ENCODE results near the gene MACROD2. TPM values are rescaled to one million over a fixed set of nuclear protein-coding genes. Genes with fewer than 3 reads are reported as not detected.

The MACROD2 gene
- total RNA-seq, 1 experiment from 2014 or later = 3.1 TPM

DNA sequence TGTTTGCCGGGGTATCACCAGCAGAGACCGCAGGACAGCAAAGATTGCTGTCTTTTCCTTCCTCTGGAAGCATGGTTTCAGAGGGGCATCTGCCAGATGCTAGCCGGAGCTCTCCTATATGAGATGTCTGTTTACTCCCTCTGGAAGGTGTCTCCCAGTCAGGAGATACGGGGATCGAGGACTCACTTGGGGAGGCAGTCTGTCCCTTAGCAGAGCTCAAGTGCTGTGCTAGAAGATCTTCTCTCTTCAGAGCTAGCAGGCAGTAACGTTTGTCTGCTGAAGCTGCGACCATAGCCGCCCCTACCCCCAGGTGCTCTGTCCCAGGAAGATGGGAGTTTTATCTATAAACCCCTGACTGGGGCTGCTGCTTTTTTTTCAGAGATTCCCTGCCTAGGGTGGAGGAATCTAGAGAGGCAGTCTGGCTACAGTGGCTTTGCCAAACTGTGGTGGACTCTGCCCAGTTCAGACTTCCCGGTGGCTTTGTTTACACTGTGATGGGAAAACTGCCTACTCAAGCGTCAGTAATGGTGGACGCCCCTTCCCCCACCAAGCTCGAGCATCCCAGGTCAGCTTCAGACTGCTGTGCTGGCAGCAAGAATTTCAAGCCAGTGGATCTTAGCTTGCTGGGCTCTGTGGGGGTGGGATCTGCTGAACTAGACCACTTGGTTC lies 475.0 kb downstream of the MACROD2 start:
- BruUV-seq (replicated peaks) = no TSS peak
- peaks cover 9% of the 10 kb centered on the region for H3K9me3 Mint-ChIP-seq (ENCODE audit: unreplicated experiment)
- H3K27ac Mint-ChIP-seq (ENCODE audit: low read depth, unreplicated experiment) = no peak overlapping the region
- DNase-seq (ENCODE audit: unreplicated experiment) = no peak
- ChIA-PET POLR2A (no interaction called here), CTCF (interaction anchor here (0.7 kb wide), 1 partner anchor 314 kb away, joined by 3 read pairs; no protein-coding TSS in a partner anchor)
- H3K4me1 Mint-ChIP-seq (ENCODE audit: insufficient read depth, unreplicated experiment) = no peaks in the 10 kb centered on the region
- intact Hi-C loops (cut with micrococcal nuclease) = no loop called here
- H3K27me3 Mint-ChIP-seq (ENCODE audit: insufficient read depth, unreplicated experiment) = no peaks in the 10 kb centered on the region
- no peaks in the 10 kb centered on the region for H3K36me3 Mint-ChIP-seq (ENCODE audit: insufficient read depth, unreplicated experiment)
- TF ChIP-seq, protein P1, sequence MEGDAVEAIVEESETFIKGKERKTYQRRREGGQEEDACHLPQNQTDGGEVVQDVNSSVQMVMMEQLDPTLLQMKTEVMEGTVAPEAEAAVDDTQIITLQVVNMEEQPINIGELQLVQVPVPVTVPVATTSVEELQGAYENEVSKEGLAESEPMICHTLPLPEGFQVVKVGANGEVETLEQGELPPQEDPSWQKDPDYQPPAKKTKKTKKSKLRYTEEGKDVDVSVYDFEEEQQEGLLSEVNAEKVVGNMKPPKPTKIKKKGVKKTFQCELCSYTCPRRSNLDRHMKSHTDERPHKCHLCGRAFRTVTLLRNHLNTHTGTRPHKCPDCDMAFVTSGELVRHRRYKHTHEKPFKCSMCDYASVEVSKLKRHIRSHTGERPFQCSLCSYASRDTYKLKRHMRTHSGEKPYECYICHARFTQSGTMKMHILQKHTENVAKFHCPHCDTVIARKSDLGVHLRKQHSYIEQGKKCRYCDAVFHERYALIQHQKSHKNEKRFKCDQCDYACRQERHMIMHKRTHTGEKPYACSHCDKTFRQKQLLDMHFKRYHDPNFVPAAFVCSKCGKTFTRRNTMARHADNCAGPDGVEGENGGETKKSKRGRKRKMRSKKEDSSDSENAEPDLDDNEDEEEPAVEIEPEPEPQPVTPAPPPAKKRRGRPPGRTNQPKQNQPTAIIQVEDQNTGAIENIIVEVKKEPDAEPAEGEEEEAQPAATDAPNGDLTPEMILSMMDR (IDR thresholded peaks at IDR 0.05; ENCODE audit: unreplicated experiment) = no peak
- H3K4me3 Mint-ChIP-seq (ENCODE audit: unreplicated experiment) = no peak overlapping the region

DNA sequence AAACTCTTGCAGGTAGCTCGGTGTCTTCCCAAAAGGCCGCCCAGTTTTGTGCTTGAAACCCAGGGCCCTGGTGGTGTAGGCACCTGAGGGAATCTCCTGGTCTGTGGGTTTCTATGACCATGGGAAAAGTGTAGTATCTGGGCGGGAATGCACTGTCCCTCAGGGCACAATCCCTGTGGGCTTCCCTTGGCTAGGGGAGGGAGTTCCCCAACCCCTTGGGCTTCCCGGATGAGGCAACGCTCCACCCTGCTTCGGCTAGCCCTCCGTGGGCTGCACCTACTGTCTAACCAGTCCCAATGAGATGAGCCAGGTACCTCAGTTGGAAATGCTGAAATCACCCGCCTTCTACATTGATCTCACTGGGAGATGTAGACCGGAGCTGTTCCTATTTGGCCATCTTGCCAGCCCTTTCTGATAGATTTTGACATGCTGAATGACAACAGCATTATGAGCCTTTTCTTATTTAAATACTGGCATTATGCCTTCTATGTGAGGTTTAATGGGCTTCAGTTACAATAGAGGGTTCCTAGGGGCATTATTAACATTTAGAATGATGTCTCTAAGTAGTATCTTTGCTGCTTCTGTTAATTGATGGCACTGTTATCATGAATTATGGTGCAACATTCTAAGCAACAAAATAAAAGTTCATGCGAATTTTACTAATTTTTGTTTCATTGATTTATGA lies 475.8 kb downstream of the MACROD2 start:
- no TSS peak for BruUV-seq (replicated peaks)
- no peaks in the 10 kb centered on the region for H3K27me3 Mint-ChIP-seq (ENCODE audit: insufficient read depth, unreplicated experiment)
- peaks cover 4% of the 10 kb centered on the region for H3K9me3 Mint-ChIP-seq (ENCODE audit: unreplicated experiment)
- no peak overlapping the region for H3K4me3 Mint-ChIP-seq (ENCODE audit: unreplicated experiment)
- intact Hi-C loops (cut with micrococcal nuclease) = no loop called here
- H3K27ac Mint-ChIP-seq (ENCODE audit: low read depth, unreplicated experiment) = no peak overlapping the region
- ChIA-PET POLR2A (no interaction called here), CTCF (no interaction called here)
- H3K4me1 Mint-ChIP-seq (ENCODE audit: insufficient read depth, unreplicated experiment) = no peaks in the 10 kb centered on the region
- TF ChIP-seq, protein P1 (IDR thresholded peaks at IDR 0.05; ENCODE audit: unreplicated experiment) = no peak
- no peak for DNase-seq (ENCODE audit: unreplicated experiment)
- no peaks in the 10 kb centered on the region for H3K36me3 Mint-ChIP-seq (ENCODE audit: insufficient read depth, unreplicated experiment)

DNA sequence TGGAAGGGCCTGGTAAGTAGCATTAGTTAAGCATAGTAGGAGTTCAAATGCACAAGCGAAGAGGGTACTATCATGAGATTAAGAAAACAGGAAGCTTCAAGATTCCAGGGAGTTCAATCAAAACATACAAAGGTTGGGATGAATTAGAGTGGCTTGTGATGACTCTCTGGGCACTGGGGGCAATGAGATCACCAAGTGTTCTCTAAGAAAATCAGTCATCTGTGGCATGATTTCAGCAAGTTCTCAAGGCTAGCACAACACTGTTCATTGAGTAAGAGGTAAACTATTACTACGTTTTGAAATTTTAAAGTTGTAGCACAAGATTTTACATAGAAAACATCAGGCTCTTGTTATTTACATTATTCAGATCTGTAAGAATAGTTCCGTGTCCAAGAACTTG lies 481.8 kb downstream of the MACROD2 start:
- Mint-ChIP-seq H3K36me3 (ENCODE audit: insufficient read depth, unreplicated experiment) (peaks cover under 1% of the 10 kb centered on the region), H3K9me3 (ENCODE audit: unreplicated experiment) (no peaks in the 10 kb centered on the region), H3K27me3 (ENCODE audit: insufficient read depth, unreplicated experiment) (no peaks in the 10 kb centered on the region), H3K4me1 (ENCODE audit: insufficient read depth, unreplicated experiment) (peaks cover 18% of the 10 kb centered on the region), H3K27ac (ENCODE audit: low read depth, unreplicated experiment) (no peak overlapping the region), H3K4me3 (ENCODE audit: unreplicated experiment) (no peak overlapping the region)
- TF ChIP-seq, protein P1 (IDR thresholded peaks at IDR 0.05; ENCODE audit: unreplicated experiment) = no peak
- POLR2A ChIA-PET = interaction anchor here (0.5 to 1.7 kb wide), 4 partner anchors 9 to 234 kb away, joined by 3 to 4 read pairs (median 4); partner anchors contain the start of gene FLRT3
- BruUV-seq (replicated peaks) = no TSS peak
- CTCF ChIA-PET = no interaction called here
- DNase-seq (ENCODE audit: unreplicated experiment) = peak; percentile 65
- intact Hi-C loops (cut with micrococcal nuclease) = loop anchor here (5.0 kb wide), 1 partner anchor 140 kb away; the partner anchor contains the start of gene FLRT3

DNA sequence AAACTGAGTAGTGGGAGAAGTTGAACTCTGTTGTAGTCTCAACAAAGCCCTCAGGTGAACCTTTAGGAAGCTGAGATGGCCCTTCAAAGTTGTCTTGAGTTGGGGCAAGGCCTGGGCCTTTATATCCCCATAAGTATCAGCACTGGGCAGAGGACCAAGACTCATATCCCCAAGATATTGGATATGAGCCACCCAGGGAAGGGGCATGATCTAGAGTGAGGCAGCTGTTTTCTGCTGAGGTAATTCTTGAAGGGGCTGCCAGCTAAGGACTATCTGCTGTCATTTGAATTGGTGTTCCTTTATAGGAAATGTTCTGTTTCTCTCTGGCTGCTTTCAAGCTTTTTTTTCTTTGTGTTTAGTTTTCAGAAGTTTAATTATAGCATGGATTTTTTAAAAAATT lies 482.8 kb downstream of the MACROD2 start:
- no peaks in the 10 kb centered on the region for H3K27me3 Mint-ChIP-seq (ENCODE audit: insufficient read depth, unreplicated experiment)
- intact Hi-C loops (cut with micrococcal nuclease) = loop anchor here (5.0 kb wide), 1 partner anchor 141 kb away; the partner anchor contains the start of gene FLRT3
- H3K27ac Mint-ChIP-seq (ENCODE audit: low read depth, unreplicated experiment) = peak overlapping the region; percentile 46
- H3K36me3 Mint-ChIP-seq (ENCODE audit: insufficient read depth, unreplicated experiment) = peaks cover 6% of the 10 kb centered on the region
- ChIA-PET CTCF (interaction anchor here (0.9 kb wide), 1 partner anchor 289 kb away, joined by 3 read pairs; no protein-coding TSS in a partner anchor), POLR2A (interaction anchor here (0.6 to 1.7 kb wide), 3 partner anchors 141 to 871 kb away, joined by 3 to 4 read pairs (median 4); partner anchors contain the start of gene FLRT3)
- no peaks in the 10 kb centered on the region for H3K9me3 Mint-ChIP-seq (ENCODE audit: unreplicated experiment)
- TF ChIP-seq, protein P1 (IDR thresholded peaks at IDR 0.05; ENCODE audit: unreplicated experiment) = no peak
- no TSS peak for BruUV-seq (replicated peaks)
- peak; percentile 8 for DNase-seq (ENCODE audit: unreplicated experiment)
- no peak overlapping the region for H3K4me3 Mint-ChIP-seq (ENCODE audit: unreplicated experiment)
- peaks cover 21% of the 10 kb centered on the region for H3K4me1 Mint-ChIP-seq (ENCODE audit: insufficient read depth, unreplicated experiment)

All from MCF 10A (cell line).